Fibroblast of skin of right biceps (primary cell): ENCODE measurements around the gene PAF1.

Source experiments
- DNase-seq: peaks from one replicate; pipeline ENCODE4 v3.0.0-alpha.2; 2013

PAF1 gene

DNA sequence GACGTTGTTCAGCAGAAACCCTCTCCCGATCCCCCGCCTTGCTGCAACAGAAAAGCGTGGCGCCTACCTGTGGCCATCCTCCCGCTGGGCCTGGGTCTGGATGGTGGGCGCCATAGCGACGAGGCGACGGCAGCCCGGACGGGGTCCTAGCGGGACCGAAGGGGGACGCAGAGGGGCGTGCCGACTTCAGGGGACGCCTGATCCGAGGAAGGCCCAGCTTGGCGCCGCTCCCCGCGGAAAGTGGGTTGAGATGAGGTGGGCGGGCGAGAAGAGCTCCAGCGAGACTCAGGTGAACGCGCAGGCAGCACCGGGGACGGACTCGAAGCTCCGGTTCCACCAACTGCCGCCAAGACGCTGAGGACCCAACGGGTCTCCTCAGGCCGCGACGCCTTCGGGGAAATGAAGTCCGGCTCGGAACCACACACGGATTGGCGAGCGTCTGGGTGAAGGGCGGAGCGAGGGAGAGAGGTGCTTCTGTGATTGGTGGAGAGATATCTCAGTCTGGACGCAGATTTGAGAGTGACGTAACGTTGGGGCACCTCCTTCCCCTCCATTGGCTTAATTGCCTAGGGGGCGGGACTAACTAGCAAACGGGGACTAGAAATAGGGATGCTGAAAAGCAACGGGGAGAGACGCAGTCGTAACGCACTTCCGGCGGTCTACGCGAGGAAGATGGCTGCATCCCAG, at the start of gene PAF1, which contains the start of gene MED29:
Gene PAF1 (minus strand): TSS at position 356 of the 687 bp plus-strand sequence. CDS start 242 bp downstream, at position 114.
Gene MED29 (plus strand): TSS at position 628 of the 687 bp plus-strand sequence. CDS start 45 bp downstream, at position 673.
- DNase-seq, result peak; percentile 100

DNA sequence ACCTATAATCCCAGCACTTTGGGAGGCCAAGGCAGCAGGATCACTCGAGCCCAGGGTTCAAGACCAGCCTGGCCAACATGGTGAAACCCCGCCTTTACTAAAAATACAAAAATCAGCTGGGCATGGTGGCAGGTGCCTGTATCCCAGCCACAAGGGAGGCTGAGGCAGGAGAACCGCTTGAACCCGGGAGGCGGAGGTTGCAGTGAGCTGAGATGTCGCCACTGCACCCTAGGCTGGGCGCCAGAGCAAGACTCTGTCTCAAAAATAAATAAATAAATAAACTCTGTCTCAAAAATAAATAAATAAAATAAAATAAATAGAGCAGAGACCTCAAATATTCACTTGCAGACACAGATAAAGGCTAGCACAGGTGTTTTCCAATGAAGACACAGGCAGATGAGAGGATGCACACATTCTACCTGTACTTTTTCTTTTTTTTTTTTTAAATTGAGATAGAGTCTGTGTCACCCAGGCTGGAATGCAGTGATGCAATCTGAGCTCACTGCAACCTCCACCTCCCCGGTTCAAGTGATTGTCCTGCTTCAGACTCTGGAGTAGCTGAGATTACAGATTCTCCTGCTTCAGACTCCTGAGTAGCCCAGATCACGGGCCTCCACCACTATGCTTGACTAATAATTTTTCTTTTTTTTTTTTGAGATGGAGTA, 47.5 kb upstream of the PAF1 start:
- DNase-seq, result peak; percentile 58

DNA sequence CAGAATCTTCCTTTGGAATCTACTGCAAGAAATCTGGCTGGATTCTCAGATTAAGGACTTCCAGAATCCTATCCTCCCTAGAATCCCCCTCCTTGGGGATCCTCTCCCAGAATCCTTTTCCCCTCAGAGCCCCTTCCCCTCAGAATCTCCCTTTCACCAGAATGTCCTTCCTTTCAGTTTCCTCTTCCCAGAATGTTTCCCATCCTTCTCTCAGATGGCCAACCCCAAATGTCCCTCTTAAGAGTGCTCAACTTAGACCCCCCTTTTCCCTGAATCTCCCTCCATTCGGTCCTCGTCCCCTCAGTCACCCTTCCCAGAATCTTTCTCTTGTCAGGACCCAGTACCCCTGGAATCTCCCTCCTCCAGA, 45.4 kb upstream of the PAF1 start:
- no peak for DNase-seq

DNA sequence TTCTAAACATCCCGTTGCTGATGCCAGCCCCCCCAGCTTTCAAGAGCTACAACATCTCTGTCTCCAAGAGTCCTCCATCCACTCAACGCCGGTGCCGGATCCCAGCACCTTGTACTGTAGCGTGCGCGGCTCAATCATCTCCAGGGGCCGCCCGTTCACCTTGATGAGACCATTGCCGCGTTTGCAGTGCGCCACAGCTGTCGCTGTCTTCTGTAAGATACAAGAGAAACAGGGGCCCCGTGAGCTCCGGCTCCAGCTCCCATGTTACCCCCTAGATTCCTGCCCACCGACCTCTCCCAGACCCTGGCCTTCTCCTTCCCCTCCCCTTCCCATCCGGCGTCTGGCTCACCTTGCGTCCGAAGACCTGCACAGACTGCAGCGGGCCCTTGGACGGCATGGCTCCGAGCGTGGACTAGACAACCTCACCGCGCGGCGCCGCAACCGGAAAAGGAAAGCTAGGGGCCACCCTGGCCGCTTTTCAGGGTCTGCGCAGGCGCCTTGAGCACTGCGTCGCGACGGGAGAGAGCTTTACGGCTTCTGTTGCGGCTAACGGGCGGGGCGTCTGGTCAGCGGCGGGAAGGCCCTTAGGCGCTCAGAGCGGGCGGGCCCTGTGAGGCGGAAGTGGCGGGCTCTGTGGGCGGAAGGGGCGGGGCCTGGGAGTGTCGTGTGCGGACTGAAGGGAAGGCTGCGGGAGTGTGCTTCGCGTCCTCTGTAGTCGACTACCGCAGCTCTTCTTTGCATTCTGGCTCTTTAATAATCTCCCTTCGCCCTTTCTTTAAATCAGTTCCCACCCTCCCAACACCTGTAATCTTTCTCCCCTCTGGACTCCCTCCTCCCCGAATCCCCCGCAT, 44.8 kb upstream of the PAF1 start, which contains the start of gene RPS16:
Gene RPS16 (minus strand): TSS at position 451 of the 851 bp plus-strand sequence. CDS start 54 bp downstream, at position 397.
- DNase-seq, result peak; percentile 98

- DNase-seq, result peak; percentile 13
Measured at GRCh38 chr19:39434123-39435076, 43.5 kb upstream of the PAF1 start.

DNA sequence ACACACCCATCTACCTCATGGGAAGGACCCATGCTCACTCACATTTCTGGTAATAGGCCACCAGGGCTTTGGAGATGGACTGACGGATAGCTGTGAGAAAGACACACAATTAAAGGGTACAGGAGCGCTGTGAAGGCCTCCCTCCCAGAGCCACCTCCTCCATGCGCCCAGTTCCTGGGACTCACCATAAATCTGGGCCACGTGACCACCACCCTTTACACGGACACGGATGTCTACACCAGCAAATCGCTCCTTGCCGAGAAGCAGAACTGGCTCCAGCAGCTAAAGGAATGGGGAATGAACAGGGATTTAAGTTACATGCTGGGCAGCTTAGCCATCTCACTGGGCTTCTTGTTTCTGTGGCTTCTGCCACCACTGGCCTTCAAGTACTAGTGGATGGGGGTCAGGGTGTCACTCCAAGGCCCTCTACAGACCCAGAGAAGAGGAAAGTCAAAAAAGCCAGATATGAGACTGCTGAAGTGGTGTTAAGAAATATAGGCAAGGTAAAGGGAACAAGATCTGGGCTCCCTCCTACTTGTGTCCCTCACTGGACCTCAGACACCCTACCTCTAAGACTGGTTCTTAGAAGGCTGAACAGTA, 42.7 kb upstream of the PAF1 start:
- no peak for DNase-seq

DNA sequence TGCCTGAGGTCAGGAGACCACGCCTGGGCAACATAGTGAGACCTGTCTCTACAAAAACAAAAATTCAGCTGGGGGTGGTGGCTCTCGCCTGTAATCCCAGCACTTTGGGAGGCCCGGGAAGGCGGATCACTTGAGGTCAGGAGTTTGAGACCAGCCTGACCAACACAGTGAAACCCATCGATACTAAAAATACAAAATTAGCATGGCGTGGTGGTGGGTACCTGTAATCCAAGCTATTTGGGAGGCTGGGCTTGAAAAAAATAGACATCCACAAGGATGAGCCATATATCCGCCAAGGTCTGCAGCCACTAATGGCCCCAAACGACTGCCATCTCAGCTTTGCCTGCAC, 41.7 kb upstream of the PAF1 start:
- DNase-seq, result no peak

GRCh38 chr19:39430675-39431593, 40.0 kb upstream of the PAF1 start:
- peak; percentile 61 for DNase-seq

DNA sequence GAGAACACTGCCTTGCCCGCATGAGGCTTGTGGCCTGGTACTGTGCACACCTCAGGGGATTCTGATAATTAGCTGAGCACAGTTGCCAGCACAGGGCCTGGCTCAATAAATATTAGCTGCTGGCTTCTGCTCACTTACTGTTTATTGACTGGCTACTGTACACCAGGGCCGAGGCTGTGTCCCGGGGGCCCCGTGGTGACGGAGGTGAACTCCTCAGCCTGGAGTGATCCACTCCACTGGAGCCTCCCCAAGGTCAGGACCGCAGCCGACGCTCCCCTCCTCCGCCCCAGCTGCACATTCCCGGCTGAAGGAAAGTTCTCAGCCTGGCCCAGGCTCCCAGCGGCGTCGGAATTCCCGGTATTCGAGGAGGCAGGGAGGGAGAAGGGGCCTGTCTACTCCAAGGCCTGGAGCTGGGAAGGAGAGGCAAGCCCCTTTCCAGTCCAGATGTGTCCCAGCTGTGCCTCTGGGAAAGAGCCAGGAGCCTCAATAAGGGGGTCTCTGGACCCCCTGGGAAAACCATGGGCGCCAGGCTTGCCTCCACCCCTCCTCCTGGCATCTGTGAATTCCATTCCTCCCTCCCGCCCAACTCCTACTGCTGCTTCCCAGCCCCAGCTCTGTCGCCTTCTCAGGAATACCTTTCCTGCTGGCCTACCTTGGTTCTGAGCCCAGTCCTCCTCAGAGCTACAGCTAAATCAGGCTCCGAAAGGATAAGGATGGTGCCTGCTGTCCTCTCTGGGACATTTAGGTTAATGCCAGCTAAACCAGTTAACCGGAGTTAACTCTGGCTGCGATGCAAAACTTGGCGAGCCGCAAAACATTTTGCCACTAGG, 37.6 kb upstream of the PAF1 start:
- DNase-seq, result peak; percentile 91

DNA sequence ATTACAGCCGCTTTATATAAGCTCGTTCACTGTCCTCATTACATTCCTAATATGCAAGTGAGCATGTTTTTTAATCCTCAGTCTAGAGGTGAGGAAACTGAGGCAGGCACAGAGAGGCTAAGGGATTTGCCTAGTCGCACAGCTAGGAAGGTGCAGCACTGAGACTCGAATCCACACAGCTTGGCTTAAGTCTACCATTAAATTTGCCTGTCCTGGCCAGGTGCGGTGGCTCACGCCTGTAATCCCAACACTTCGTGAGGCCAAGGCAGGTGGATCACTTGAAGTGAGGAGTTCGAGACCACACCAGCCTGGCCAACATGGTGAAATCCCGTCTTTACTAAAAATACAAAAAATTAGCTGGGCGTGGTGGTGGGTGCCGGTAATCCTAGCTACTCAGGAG, 36.8 kb upstream of the PAF1 start:
- DNase-seq, result no peak

- no peak for DNase-seq
Measured at GRCh38 chr19:39426170-39426569, 35.3 kb upstream of the PAF1 start.

GRCh38 chr19:39425744-39426143, 34.8 kb upstream of the PAF1 start:
- no peak for DNase-seq

DNA sequence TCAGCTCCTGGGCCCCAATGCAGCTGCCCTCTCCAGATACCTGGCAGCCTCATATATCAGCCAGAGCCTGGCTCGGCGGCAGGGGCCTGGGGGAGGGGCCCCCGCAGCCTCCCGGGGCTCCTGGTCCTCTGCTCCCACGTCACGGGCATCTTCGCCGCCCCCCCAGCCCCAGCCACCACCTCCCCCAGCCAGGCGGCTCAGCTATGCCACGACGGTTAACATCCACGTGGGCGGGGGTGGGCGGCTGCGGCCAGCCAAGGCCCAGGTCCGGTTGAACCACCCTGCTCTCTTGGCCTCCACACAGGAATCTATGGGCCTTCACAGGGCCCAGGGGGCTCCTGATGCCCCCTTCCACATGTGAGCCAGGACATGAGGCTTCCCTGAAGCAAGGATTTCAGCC, 34.0 kb upstream of the PAF1 start:
- no peak for DNase-seq

GRCh38 chr19:39423258-39424086, 32.6 kb upstream of the PAF1 start:
- DNase-seq, result no peak

DNA sequence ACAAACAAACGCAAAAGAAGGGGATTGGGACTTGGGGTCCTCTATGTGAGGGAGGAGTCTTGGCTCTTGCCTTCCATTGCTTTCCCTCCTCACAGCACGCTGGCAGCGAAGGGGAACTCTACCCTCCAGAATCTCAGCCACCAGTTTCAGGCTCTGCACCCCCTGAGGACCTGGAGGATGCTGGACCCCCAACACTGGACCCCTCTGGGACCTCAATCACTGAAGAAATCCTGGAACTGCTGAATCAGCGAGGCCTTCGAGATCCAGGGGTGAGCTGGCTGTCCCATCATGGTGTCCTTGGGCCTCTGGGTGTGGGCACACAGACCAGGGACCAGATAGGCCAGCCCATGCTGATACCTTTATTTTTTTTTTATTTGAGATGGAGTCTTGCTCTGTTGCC, 31.1 kb upstream of the PAF1 start:
- DNase-seq, result no peak

DNA sequence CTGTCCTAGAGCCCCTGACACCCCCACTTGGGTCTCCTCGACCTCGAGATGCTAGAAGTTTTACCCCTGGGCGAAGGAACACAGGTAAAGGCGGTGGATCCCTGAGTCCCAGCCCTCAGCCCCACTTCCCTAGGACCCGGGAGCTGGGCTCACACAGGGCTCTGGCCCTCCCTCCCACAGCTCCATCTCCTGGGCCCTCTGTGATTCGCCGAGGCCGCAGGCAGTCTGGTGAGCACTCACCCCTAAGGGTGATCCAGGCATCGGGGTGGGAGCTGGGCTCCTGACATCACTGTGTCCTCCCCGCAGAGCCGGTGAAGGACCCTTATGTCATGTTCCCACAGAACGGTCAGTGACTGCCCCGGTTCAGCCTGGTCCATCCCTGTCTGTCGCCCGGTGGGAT, 29.9 kb upstream of the PAF1 start:
- DNase-seq, result no peak

- DNase-seq, result no peak
Measured at GRCh38 chr19:39419003-39419402, 28.1 kb upstream of the PAF1 start.

DNA sequence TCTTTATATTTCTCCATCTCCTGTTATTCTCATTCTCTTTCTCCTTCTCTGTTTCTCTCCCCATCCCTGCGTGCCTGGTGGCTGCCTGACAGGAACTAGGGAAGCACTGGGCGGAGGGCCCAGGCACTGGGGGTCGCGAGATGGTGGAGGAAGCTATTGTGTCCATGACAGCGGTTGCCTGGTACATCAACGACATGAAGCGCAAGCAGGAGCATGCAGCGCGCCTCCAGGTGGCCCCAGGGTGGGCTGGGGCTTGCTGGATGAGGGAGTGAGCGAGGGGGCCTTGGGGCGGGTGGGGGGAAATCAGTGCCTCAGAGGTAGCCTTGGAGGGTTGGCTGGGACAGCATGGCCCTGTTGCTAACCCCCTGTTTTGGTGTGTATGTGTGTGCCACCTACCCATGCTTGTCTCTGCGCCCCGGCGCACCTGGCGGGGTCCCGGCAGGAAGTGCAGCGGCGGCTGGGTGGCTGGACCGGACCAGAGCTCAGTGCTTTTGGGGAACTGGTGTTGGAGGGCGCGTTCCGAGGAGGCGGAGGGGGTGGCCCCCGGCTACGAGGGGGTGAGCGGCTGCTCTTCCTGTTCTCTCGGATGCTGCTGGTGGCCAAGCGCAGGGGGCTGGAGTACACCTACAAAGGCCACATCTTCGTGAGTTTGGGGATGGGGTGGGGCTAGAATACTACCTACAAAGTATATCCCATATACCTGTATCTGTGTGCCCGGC, 26.7 kb upstream of the PAF1 start:
- DNase-seq, result no peak
